HFF-Myc (cell line): Measurements from ENCODE around the gene STK32A.

Experiments
- DNase-seq: peaks from one replicate; pipeline ENCODE4 v3.0.0-alpha.2; 2011; ENCODE audit warnings: low read depth; ENCODE audit errors: extremely low read depth
- H3K4me3 ChIP-seq: replicated peaks from 2 replicates; pipeline ENCODE4 v1.5.1; 2011; ENCODE audit warnings: low read depth, mild to moderate bottlenecking, control low read depth, low read length
- CTCF ChIP-seq: IDR thresholded peaks from 2 replicates; pipeline ENCODE4 v1.5.1; 2012; ENCODE audit warnings: mild to moderate bottlenecking, low read depth, low read length, control low read depth; ENCODE audit errors: missing control alignments

The STK32A gene

GRCh38 chr5:147388184-147389108 is 153.6 kb downstream of the STK32A start:
- no peak overlapping the region for H3K4me3 ChIP-seq
- DNase-seq = no peak
- TF ChIP-seq CTCF = no peak

- no peak overlapping the region for H3K4me3 ChIP-seq
- no peak for DNase-seq
- no peak for TF ChIP-seq CTCF
These were observed 155.9 kb downstream of the STK32A start for GRCh38 chr5:147390654-147391225.

GRCh38 chr5:147391781-147392180 is 157.0 kb downstream of the STK32A start:
- H3K4me3 ChIP-seq = no peak overlapping the region
- peak; percentile 46 for TF ChIP-seq CTCF
- peak; percentile 44 for DNase-seq

- DNase-seq = no peak
- peak; percentile 46 for TF ChIP-seq CTCF
These were observed 159.2 kb downstream of the STK32A start for GRCh38 chr5:147393874-147394672.

GRCh38 chr5:147396070-147396823 is 161.4 kb downstream of the STK32A start:
- DNase-seq = no peak
- no peak overlapping the region for H3K4me3 ChIP-seq
- no peak for TF ChIP-seq CTCF

More at GRCh38 chr5:147393874-147394672, 159.2 kb downstream of the STK32A start:
- H3K4me3 ChIP-seq = no peak overlapping the region

GRCh38 chr5:147397616-147398015 is 162.8 kb downstream of the STK32A start:
- H3K4me3 ChIP-seq = no peak overlapping the region
- no peak for DNase-seq

More at GRCh38 chr5:147397616-147398015, 162.8 kb downstream of the STK32A start:
- no peak for TF ChIP-seq CTCF
